ENCODE measurements around the gene WDR6. TPM values are rescaled to one million over a fixed set of nuclear protein-coding genes. Genes with fewer than 3 reads are reported as not detected.

WDR6 gene
- total RNA-seq, 4 donors from 2014 or later = 77.2 to 101 (median 89.0) TPM

DNA sequence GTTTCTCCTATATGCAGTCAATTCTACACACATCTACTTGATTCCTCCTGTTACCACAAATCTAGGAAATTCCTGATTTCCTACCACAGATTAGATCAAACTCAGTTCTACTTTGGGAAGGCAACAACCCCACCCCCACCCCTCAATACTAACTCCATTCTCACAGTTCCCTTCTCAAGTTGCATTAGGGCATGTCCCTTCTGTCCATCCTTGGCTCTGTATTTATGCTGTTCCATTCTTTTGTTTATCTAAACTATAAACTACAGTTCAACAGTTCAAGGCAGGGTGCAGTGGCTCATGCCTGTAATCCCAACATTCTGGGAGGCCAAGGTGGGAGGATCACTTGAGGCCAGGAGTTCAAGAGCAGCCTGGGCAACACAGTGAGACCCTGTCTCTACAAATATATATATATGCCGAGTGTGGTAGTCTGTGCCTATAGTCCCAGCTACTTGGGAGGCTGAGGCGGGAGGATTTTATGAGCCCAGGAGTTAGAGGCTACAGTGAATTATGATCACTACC is 47.2 kb downstream of the WDR6 start:
- Histone ChIP-seq H3K4me3 (no peak overlapping the region), H3K27me3 (no peaks in the 10 kb centered on the region), H3K27ac (replicated peaks in 1 of 4) (no peak overlapping the region), H3K9me3 (no peaks in the 10 kb centered on the region), H3K36me3 (peaks cover 26 to 84% (median 68%) of the 10 kb centered on the region in 4 donors), H3K4me1 (peaks cover 0 to 9% (median 7%) of the 10 kb centered on the region in 4 donors)
- 97% methylated on average over 2 of the region's 2 CpGs for WGBS
- TF ChIP-seq, protein P1, sequence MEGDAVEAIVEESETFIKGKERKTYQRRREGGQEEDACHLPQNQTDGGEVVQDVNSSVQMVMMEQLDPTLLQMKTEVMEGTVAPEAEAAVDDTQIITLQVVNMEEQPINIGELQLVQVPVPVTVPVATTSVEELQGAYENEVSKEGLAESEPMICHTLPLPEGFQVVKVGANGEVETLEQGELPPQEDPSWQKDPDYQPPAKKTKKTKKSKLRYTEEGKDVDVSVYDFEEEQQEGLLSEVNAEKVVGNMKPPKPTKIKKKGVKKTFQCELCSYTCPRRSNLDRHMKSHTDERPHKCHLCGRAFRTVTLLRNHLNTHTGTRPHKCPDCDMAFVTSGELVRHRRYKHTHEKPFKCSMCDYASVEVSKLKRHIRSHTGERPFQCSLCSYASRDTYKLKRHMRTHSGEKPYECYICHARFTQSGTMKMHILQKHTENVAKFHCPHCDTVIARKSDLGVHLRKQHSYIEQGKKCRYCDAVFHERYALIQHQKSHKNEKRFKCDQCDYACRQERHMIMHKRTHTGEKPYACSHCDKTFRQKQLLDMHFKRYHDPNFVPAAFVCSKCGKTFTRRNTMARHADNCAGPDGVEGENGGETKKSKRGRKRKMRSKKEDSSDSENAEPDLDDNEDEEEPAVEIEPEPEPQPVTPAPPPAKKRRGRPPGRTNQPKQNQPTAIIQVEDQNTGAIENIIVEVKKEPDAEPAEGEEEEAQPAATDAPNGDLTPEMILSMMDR (IDR thresholded peaks at IDR 0.05) = no peak
- TF ChIP-seq EP300 (IDR thresholded peaks at IDR 0.05) (no peak), POLR2A (IDR thresholded peaks at IDR 0.05; ENCODE audit: low read depth) (no peak), POLR2AphosphoS5 (IDR thresholded peaks at IDR 0.05) (no peak)
- no peak for DNase-seq (ENCODE audit: extremely low spot score)
- intact Hi-C loops (cut with DNase I) = no loop called here

DNA sequence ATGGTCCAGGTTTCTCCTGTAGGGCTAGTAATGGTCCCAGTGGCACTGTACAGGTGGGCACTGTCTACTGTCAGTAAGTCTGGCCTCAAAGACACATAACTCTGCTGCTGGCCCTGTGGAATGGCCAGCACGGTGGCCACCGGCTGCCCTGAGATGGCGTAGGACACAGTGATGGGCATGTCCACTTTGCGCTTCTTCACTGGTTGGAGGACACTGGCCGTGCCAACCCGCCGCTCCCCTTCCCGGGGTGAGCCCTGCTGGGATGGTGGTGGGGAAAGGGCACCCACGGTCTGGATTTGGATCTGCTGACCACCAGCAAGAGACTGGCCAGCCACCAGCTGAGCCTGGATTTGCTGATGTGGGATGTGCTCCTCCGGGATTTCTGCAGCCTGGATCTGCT is 50.1 kb downstream of the WDR6 start:
- intact Hi-C loops (cut with DNase I) = no loop called here
- no peaks in the 10 kb centered on the region for H3K9me3 ChIP-seq
- no peaks in the 10 kb centered on the region for H3K27me3 ChIP-seq
- peaks cover 26 to 98% (median 77%) of the 10 kb centered on the region in 4 donors for H3K36me3 ChIP-seq
- TF ChIP-seq POLR2A (IDR thresholded peaks at IDR 0.05; ENCODE audit: low read depth) (no peak), POLR2AphosphoS5 (IDR thresholded peaks at IDR 0.05) (no peak), EP300 (IDR thresholded peaks at IDR 0.05) (no peak)
- TF ChIP-seq, protein P1 (IDR thresholded peaks at IDR 0.05) = no peak
- 94% methylated on average over 8 of the region's 10 CpGs for WGBS
- H3K27ac ChIP-seq (replicated peaks in 1 of 4) = no peak overlapping the region
- H3K4me1 ChIP-seq = peaks cover 0 to 9% (median 7%) of the 10 kb centered on the region in 4 donors
- no peak overlapping the region for H3K4me3 ChIP-seq
- DNase-seq (ENCODE audit: extremely low spot score) = no peak

DNA sequence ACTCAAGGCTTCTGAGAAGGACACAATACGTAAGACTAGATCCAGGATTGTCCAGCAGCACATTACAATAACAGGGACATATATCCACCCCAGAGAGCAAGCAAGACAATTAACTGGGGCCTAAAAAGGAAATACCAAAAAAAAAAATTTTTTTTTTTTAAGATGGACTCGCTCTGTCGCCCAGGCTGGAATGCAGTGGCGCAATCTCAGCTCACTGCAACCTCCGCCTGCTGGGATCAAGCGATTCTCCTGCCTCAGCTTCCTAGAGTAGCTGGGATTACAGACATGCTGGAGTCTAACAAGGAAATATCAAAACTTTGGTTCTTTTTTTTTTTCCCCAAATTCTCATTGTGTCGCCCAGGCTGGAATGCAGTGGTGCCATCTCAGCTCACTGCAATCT is 50.8 kb downstream of the WDR6 start:
- peaks cover 0 to 9% (median 7%) of the 10 kb centered on the region in 4 donors for H3K4me1 ChIP-seq
- no peaks in the 10 kb centered on the region for H3K27me3 ChIP-seq
- intact Hi-C loops (cut with DNase I) = no loop called here
- no peak overlapping the region for H3K4me3 ChIP-seq
- no peak for TF ChIP-seq POLR2AphosphoS5 (IDR thresholded peaks at IDR 0.05)
- TF ChIP-seq POLR2A (IDR thresholded peaks at IDR 0.05; ENCODE audit: low read depth) = no peak
- TF ChIP-seq EP300 (IDR thresholded peaks at IDR 0.05) = no peak
- TF ChIP-seq, protein P1 (IDR thresholded peaks at IDR 0.05) = no peak
- H3K27ac ChIP-seq (replicated peaks in 1 of 4) = no peak overlapping the region
- H3K9me3 ChIP-seq = no peaks in the 10 kb centered on the region
- H3K36me3 ChIP-seq = peaks cover 26 to 98% (median 77%) of the 10 kb centered on the region in 4 donors
- DNase-seq (ENCODE audit: extremely low spot score) = no peak
- 92% methylated on average over 7 of the region's 7 CpGs for WGBS

Small RNA genes lying within 50 kb of the gene (small RNA-seq; reads per million reads assigned to genes)
- gene MIR191 (3,999 to 6,123 (median 4,847) reads per million in 3 donors), gene MIR425 (11.8 to 19.3 (median 15.2) reads per million in 3 donors)

Other genes starting within 250 kb of the WDR6 start
- gene PRKAR2A, start 159.5 kb upstream of the WDR6 start, total RNA-seq = 10 to 100 TPM; 30.7 to 43.3 (median 34.2) TPM
- gene SLC25A20, start 108.5 kb upstream of the WDR6 start, total RNA-seq = 10 to 100 TPM; 13.3 to 34.6 (median 21.8) TPM
- 100 to 1,000 TPM in 1 of 4 donors, 10 to 100 TPM in 3; 78.9 to 109 (median 97.5) TPM for gene ARIH2, start 88.5 kb upstream of the WDR6 start, total RNA-seq
- gene P4HTM, start 17.1 kb upstream of the WDR6 start, total RNA-seq = 10 to 100 TPM; 25.3 to 46.4 (median 35.2) TPM
- gene DALRD3, start 11.2 kb downstream of the WDR6 start, total RNA-seq = 10 to 100 TPM; 12.4 to 31.5 (median 20.1) TPM
- gene NDUFAF3, start 14.7 kb downstream of the WDR6 start, total RNA-seq = 100 to 1,000 TPM in 3 of 4 donors, 10 to 100 TPM in 1; 90.9 to 142 (median 116) TPM
- 100 to 1,000 TPM in 3 of 4 donors, 10 to 100 TPM in 1; 71.0 to 174 (median 123) TPM for gene IMPDH2, start 22.0 kb downstream of the WDR6 start, total RNA-seq
- gene QRICH1, start 86.7 kb downstream of the WDR6 start, total RNA-seq = 100 to 1,000 TPM in 1 of 4 donors, 10 to 100 TPM in 3; 81.8 to 228 (median 91.2) TPM
- gene QARS1, start 97.4 kb downstream of the WDR6 start, total RNA-seq = 100 to 1,000 TPM; 151 to 229 (median 197) TPM
- gene USP19, start 113.4 kb downstream of the WDR6 start, total RNA-seq = 10 to 100 TPM; 57.5 to 64.4 (median 59.9) TPM
- 1,000 to 10,000 TPM in 1 of 4 donors, 100 to 1,000 TPM in 3; 609 to 1,229 (median 740) TPM for gene LAMB2, start 125.7 kb downstream of the WDR6 start, total RNA-seq
- 10 to 100 TPM; 19.9 to 25.6 (median 23.7) TPM for gene CCDC71, start 158.9 kb downstream of the WDR6 start, total RNA-seq
- gene KLHDC8B, start 164.2 kb downstream of the WDR6 start, total RNA-seq = 100 to 1,000 TPM in 1 of 4 donors, 10 to 100 TPM in 3; 78.6 to 190 (median 91.2) TPM